ENCODE data around the gene CYP19A1. TPM values are rescaled to one million over a fixed set of nuclear protein-coding genes. Genes with fewer than 3 reads are reported as not detected.

The CYP19A1 gene
- total RNA-seq, 1 donor from 2014 or later, result not detected

DNA sequence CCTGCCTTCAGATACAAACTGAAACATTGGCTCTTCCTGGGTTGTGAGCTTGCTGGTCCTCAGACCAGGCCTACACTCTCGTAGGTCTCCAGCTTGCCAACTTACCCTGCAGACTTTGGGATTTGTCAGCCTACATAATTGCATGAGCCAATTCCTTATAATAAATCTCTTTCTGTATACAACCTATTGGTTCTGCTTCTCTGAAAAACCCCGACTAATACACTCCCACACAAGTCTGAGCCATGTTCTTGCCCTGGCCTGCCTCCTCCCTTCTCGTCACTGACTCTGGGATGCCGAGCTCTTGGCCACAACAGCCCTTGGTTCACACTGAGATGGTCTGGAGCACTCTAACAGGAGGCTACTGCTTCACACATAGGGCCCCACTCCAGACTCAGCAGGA, 9.5 kb downstream of the CYP19A1 start:
- Mint-ChIP-seq H3K36me3 (ENCODE audit: low read depth) (peaks cover 2% of the 10 kb centered on the region), H3K27ac (ENCODE audit: unreplicated experiment) (no peak overlapping the region), H3K9me3 (ENCODE audit: low read depth) (no peaks in the 10 kb centered on the region), H3K4me3 (ENCODE audit: unreplicated experiment) (no peak overlapping the region), H3K4me1 (ENCODE audit: low read depth) (no peaks in the 10 kb centered on the region), H3K27me3 (ENCODE audit: low read depth) (peaks cover 3% of the 10 kb centered on the region)
- DNase-seq (ENCODE audit: low spot score), result no peak
- TF ChIP-seq, protein P1, sequence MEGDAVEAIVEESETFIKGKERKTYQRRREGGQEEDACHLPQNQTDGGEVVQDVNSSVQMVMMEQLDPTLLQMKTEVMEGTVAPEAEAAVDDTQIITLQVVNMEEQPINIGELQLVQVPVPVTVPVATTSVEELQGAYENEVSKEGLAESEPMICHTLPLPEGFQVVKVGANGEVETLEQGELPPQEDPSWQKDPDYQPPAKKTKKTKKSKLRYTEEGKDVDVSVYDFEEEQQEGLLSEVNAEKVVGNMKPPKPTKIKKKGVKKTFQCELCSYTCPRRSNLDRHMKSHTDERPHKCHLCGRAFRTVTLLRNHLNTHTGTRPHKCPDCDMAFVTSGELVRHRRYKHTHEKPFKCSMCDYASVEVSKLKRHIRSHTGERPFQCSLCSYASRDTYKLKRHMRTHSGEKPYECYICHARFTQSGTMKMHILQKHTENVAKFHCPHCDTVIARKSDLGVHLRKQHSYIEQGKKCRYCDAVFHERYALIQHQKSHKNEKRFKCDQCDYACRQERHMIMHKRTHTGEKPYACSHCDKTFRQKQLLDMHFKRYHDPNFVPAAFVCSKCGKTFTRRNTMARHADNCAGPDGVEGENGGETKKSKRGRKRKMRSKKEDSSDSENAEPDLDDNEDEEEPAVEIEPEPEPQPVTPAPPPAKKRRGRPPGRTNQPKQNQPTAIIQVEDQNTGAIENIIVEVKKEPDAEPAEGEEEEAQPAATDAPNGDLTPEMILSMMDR (IDR thresholded peaks at IDR 0.05), result no peak

DNA sequence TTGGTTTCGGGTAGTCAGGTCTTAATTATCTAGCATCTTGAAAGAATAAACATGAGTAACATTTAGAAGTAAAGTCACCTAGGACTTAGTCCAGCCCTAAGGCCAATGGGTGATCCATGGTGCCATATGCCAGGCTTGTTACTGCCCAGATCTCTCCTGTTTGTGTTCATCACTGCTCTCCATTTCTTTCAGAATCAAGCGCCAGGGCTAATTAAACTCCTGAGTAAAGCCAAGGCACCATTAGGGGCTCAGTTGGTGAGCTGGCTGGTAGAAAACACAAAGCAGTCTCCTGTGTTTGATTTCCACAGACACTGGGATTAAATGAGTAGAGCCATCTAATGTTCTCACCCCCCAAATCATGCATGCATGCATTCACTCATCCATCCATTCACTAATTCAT, 11.3 kb downstream of the CYP19A1 start:
- Mint-ChIP-seq H3K27me3 (ENCODE audit: low read depth) (peaks cover 4% of the 10 kb centered on the region), H3K9me3 (ENCODE audit: low read depth) (no peaks in the 10 kb centered on the region), H3K27ac (ENCODE audit: unreplicated experiment) (no peak overlapping the region), H3K4me1 (ENCODE audit: low read depth) (no peaks in the 10 kb centered on the region), H3K36me3 (ENCODE audit: low read depth) (peaks cover 2% of the 10 kb centered on the region), H3K4me3 (ENCODE audit: unreplicated experiment) (no peak overlapping the region)
- no peak for DNase-seq (ENCODE audit: low spot score)
- TF ChIP-seq, protein P1 (IDR thresholded peaks at IDR 0.05), result no peak

DNA sequence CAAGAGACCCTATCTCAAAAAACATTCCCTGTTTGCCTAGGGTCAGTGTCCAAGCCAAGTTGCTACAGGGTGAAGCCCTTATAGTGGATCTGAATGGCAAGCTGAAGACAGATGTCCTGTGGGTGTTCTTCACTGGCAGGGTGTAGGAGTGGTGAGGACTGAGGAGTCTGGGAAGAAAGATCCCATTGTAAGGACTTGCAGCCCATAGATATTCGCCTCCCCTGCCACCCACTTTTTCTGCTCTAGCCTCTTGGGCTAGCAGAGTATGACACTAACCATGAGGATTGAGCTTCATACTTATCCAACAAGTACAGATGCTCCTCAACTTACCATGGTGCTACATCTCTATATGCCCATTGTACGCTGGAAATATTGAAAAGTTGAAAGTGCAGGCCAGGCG, 13.2 kb downstream of the CYP19A1 start:
- Mint-ChIP-seq H3K27ac (ENCODE audit: unreplicated experiment) (no peak overlapping the region), H3K36me3 (ENCODE audit: low read depth) (peaks cover 2% of the 10 kb centered on the region), H3K27me3 (ENCODE audit: low read depth) (peaks cover 7% of the 10 kb centered on the region), H3K4me1 (ENCODE audit: low read depth) (no peaks in the 10 kb centered on the region), H3K9me3 (ENCODE audit: low read depth) (no peaks in the 10 kb centered on the region), H3K4me3 (ENCODE audit: unreplicated experiment) (no peak overlapping the region)
- TF ChIP-seq, protein P1 (IDR thresholded peaks at IDR 0.05), result no peak
- DNase-seq (ENCODE audit: low spot score), result no peak

DNA sequence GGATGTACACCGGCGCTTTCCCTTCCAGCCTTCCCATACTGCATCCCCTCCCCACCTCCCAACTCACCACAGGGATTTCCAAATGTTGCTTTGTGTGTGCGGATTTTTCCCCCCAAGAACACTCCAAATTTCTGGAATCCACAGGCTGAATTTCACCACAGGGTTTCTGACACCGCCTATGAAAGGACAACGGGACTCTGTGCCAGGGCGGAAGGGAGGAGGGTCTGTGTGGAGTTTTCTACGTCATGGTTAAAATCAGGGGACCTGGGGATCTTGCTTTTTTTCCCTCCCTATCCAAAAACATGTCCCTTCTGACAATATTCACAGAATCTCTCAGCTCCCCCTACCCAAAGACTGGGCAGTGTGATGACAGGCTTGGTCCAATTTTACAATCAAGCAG, 14.6 kb downstream of the CYP19A1 start:
- TF ChIP-seq, protein P1 (IDR thresholded peaks at IDR 0.05), result no peak

DNA sequence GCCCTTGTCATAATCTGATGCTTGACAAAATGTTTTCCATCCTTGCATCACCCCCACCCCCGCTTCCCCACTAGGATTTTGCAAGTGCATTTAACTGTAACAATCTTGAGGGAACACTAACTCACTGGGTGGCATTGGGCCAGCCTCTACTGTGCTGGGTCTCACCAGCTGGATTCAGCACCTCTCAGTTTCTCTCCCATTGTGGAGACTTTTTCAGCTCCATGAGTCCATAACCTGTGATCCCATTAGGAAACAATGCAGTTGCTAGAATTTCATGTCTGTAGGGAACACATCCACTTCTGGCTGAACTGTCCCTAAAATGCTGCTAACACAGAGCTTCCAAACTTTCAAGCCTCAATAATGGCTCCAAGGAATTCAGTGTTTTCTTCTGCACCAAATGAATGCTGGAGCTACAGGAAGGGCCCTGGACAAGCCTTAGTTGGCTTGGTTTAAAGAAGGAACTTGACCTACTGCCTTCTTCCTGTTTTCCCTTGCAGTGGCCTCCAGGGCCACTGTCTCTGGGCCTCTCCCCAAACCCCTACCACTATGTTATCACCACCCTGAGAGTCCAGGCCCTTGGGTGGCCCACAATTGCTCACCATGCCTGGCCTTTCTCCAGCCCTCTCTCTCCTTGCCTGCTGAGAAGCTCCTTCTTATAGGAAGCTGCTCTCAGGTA, 15.6 kb downstream of the CYP19A1 start:
- H3K36me3 Mint-ChIP-seq (ENCODE audit: low read depth), result no peaks in the 10 kb centered on the region
- no peak overlapping the region for H3K27ac Mint-ChIP-seq (ENCODE audit: unreplicated experiment)
- H3K27me3 Mint-ChIP-seq (ENCODE audit: low read depth), result peaks cover 7% of the 10 kb centered on the region

More for the DNA sequence above, 14.6 kb downstream of the CYP19A1 start:
- DNase-seq (ENCODE audit: low spot score), result no peak
- Mint-ChIP-seq H3K9me3 (ENCODE audit: low read depth) (no peaks in the 10 kb centered on the region), H3K27ac (ENCODE audit: unreplicated experiment) (no peak overlapping the region), H3K36me3 (ENCODE audit: low read depth) (no peaks in the 10 kb centered on the region), H3K4me3 (ENCODE audit: unreplicated experiment) (no peak overlapping the region), H3K4me1 (ENCODE audit: low read depth) (no peaks in the 10 kb centered on the region), H3K27me3 (ENCODE audit: low read depth) (peaks cover 7% of the 10 kb centered on the region)

More for the DNA sequence above, 15.6 kb downstream of the CYP19A1 start:
- TF ChIP-seq, protein P1 (IDR thresholded peaks at IDR 0.05), result no peak
- Mint-ChIP-seq H3K4me3 (ENCODE audit: unreplicated experiment) (no peak overlapping the region), H3K9me3 (ENCODE audit: low read depth) (no peaks in the 10 kb centered on the region), H3K4me1 (ENCODE audit: low read depth) (no peaks in the 10 kb centered on the region)
- no peak for DNase-seq (ENCODE audit: low spot score)

Measured in chondrocyte (in vitro differentiated cells).